Measurements from ENCODE around the gene CHCHD3.

The CHCHD3 gene

GRCh38 chr7:132956556-132956955, 125.3 kb downstream of the CHCHD3 start:
- H3K4me2 ChIP-seq (ENCODE audit: low read depth, low read length, poor library complexity, severe bottlenecking) = no peak overlapping the region
- H4K20me1 ChIP-seq (ENCODE audit: insufficient read depth, low read length, poor library complexity, severe bottlenecking) = no peaks in the 10 kb centered on the region
- no peaks in the 10 kb centered on the region for H3K4me1 ChIP-seq (ENCODE audit: insufficient read depth, low read length, poor library complexity, severe bottlenecking)
- no peaks in the 10 kb centered on the region for H3K9me3 ChIP-seq (ENCODE audit: insufficient read depth, low read depth, low read length)
- H3K79me2 ChIP-seq (ENCODE audit: insufficient read depth, low read length) = peaks cover 11% of the 10 kb centered on the region; the same call in 1 of the 2 replicates
- no peaks in the 10 kb centered on the region for H3F3A ChIP-seq (ENCODE audit: low read depth)
- H3K27me3 ChIP-seq (ENCODE audit: insufficient read depth, low read length, poor library complexity, severe bottlenecking) = no peaks in the 10 kb centered on the region
- no peak overlapping the region for H3K4me3 ChIP-seq (ENCODE audit: low read length, poor library complexity, severe bottlenecking)
- no peaks in the 10 kb centered on the region for H3K9me2 ChIP-seq (replicated peaks; ENCODE audit: low read depth, low read length)
- H3K36me3 ChIP-seq (ENCODE audit: insufficient read depth, low read length) = no peaks in the 10 kb centered on the region
- no peak overlapping the region for H2AFZ ChIP-seq (ENCODE audit: low read length)
- no peak overlapping the region for H3K9ac ChIP-seq (ENCODE audit: low read depth, low read length, poor library complexity, severe bottlenecking)
- TF ChIP-seq EZH2phosphoT487 (IDR thresholded peaks at IDR 0.05; ENCODE audit: borderline replicate concordance) (no peak), CTCF (conservative IDR thresholded peaks at IDR 0.05; ENCODE audit: low read length) (no peak)

- Histone ChIP-seq H3K27me3 (ENCODE audit: insufficient read depth, low read length, poor library complexity, severe bottlenecking) (no peaks in the 10 kb centered on the region), H3K9ac (ENCODE audit: low read depth, low read length, poor library complexity, severe bottlenecking) (no peak overlapping the region), H2AFZ (ENCODE audit: low read length) (no peak overlapping the region), H3K4me3 (ENCODE audit: low read length, poor library complexity, severe bottlenecking) (no peak overlapping the region), H4K20me1 (ENCODE audit: insufficient read depth, low read length, poor library complexity, severe bottlenecking) (no peaks in the 10 kb centered on the region), H3K36me3 (ENCODE audit: insufficient read depth, low read length) (peaks cover 13% of the 10 kb centered on the region; the same call in 1 of the 2 replicates), H3K9me3 (ENCODE audit: insufficient read depth, low read depth, low read length) (no peaks in the 10 kb centered on the region), H3K79me2 (ENCODE audit: insufficient read depth, low read length) (peaks cover 3% of the 10 kb centered on the region; the same call in 1 of the 2 replicates), H3K4me1 (ENCODE audit: insufficient read depth, low read length, poor library complexity, severe bottlenecking) (no peaks in the 10 kb centered on the region), H3K4me2 (ENCODE audit: low read depth, low read length, poor library complexity, severe bottlenecking) (no peak overlapping the region), H3K9me2 (replicated peaks; ENCODE audit: low read depth, low read length) (no peaks in the 10 kb centered on the region), H3F3A (ENCODE audit: low read depth) (no peaks in the 10 kb centered on the region)
- TF ChIP-seq EZH2phosphoT487 (IDR thresholded peaks at IDR 0.05; ENCODE audit: borderline replicate concordance) (no peak), CTCF (conservative IDR thresholded peaks at IDR 0.05; ENCODE audit: low read length) (no peak)
Observed at GRCh38 chr7:132953468-132953867, 128.4 kb downstream of the CHCHD3 start.

GRCh38 chr7:132950725-132951124, 131.2 kb downstream of the CHCHD3 start:
- H3K79me2 ChIP-seq (ENCODE audit: insufficient read depth, low read length) = peaks cover under 1% of the 10 kb centered on the region; the same call in 1 of the 2 replicates
- H3K36me3 ChIP-seq (ENCODE audit: insufficient read depth, low read length) = peaks cover 13% of the 10 kb centered on the region; the same call in 1 of the 2 replicates
- H3K9ac ChIP-seq (ENCODE audit: low read depth, low read length, poor library complexity, severe bottlenecking) = no peak overlapping the region
- peaks cover 5% of the 10 kb centered on the region for H4K20me1 ChIP-seq (ENCODE audit: insufficient read depth, low read length, poor library complexity, severe bottlenecking)
- no peaks in the 10 kb centered on the region for H3K9me3 ChIP-seq (ENCODE audit: insufficient read depth, low read depth, low read length)
- H2AFZ ChIP-seq (ENCODE audit: low read length) = no peak overlapping the region
- H3K9me2 ChIP-seq (replicated peaks; ENCODE audit: low read depth, low read length) = no peaks in the 10 kb centered on the region
- TF ChIP-seq EZH2phosphoT487 (IDR thresholded peaks at IDR 0.05; ENCODE audit: borderline replicate concordance) (no peak), CTCF (conservative IDR thresholded peaks at IDR 0.05; ENCODE audit: low read length) (no peak)
- H3K4me2 ChIP-seq (ENCODE audit: low read depth, low read length, poor library complexity, severe bottlenecking) = no peak overlapping the region
- H3K4me1 ChIP-seq (ENCODE audit: insufficient read depth, low read length, poor library complexity, severe bottlenecking) = peaks cover 6% of the 10 kb centered on the region
- no peaks in the 10 kb centered on the region for H3K27me3 ChIP-seq (ENCODE audit: insufficient read depth, low read length, poor library complexity, severe bottlenecking)
- no peak overlapping the region for H3K4me3 ChIP-seq (ENCODE audit: low read length, poor library complexity, severe bottlenecking)
- H3F3A ChIP-seq (ENCODE audit: low read depth) = no peaks in the 10 kb centered on the region
